Loucy (cell line): Measurements from ENCODE around the gene TUFT1.

ENCODE experiments used
- EZH2phosphoT487 ChIP-seq: fragments of 200-600 bp; IDR thresholded peaks from 2 replicates; pipeline ENCODE4 v1.6.1; 2018; ENCODE audit warnings: antibody characterized with exemption, mild to moderate bottlenecking, moderate library complexity, borderline replicate concordance
- TF ChIP-seq, protein P1 (sequence below): fragments of 200-600 bp; sonication (generic); conservative IDR thresholded peaks from 2 replicates; pipeline ENCODE4 v1.5.1; 2014; ENCODE audit warnings: mild to moderate bottlenecking, antibody characterized with exemption, low read length

DNA sequence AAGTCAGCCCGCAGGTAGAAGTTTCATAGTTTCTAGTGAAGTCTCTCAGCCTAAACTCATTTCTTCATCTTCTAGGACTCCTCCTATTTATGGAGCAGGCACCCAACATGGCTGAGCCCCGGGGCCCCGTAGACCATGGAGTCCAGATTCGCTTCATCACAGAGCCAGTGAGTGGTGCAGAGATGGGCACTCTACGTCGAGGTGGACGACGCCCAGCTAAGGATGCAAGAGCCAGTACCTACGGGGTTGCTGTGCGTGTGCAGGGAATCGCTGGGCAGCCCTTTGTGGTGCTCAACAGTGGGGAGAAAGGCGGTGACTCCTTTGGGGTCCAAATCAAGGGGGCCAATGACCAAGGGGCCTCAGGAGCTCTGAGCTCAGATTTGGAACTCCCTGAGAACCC, 21.7 kb upstream of the TUFT1 start:
- TF ChIP-seq, protein P1, sequence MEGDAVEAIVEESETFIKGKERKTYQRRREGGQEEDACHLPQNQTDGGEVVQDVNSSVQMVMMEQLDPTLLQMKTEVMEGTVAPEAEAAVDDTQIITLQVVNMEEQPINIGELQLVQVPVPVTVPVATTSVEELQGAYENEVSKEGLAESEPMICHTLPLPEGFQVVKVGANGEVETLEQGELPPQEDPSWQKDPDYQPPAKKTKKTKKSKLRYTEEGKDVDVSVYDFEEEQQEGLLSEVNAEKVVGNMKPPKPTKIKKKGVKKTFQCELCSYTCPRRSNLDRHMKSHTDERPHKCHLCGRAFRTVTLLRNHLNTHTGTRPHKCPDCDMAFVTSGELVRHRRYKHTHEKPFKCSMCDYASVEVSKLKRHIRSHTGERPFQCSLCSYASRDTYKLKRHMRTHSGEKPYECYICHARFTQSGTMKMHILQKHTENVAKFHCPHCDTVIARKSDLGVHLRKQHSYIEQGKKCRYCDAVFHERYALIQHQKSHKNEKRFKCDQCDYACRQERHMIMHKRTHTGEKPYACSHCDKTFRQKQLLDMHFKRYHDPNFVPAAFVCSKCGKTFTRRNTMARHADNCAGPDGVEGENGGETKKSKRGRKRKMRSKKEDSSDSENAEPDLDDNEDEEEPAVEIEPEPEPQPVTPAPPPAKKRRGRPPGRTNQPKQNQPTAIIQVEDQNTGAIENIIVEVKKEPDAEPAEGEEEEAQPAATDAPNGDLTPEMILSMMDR: no peak
- TF ChIP-seq EZH2phosphoT487: no peak
